Effector memory CD8-positive, alpha-beta T cell (primary cell): Measurements from ENCODE around the gene ZNF346.

Source experiments
- ATAC-seq: fragments of 150-1000 bp; cut with Tn5 transposase; replicated peaks from 2 replicates; pipeline ENCODE4 v1.10.0; 2021; ENCODE audit warnings: mild to moderate bottlenecking, moderate library complexity
- DNase-seq, 3 experiments: peaks; one replicate each; pipeline ENCODE4 v3.0.0; 2021
- H3K27ac Mint-ChIP-seq, 2 donors: one replicate each; pipeline ENCODE4 v1.8.0; 2022; ENCODE audit warnings: mild to moderate bottlenecking in 2 of 2, mixed read lengths in 2 of 2, moderate library complexity in 2 of 2
- H3K27me3 Mint-ChIP-seq, 2 donors: one replicate each; pipeline ENCODE4 v1.8.0; 2022; ENCODE audit warnings: mixed read lengths in 2 of 2
- H3K36me3 Mint-ChIP-seq: one replicate; pipeline ENCODE4 v1.8.0; 2022; ENCODE audit warnings: mild to moderate bottlenecking, moderate library complexity, mixed read lengths; ENCODE audit not compliant: insufficient read depth
- H3K4me1 Mint-ChIP-seq, 2 donors: one replicate each; pipeline ENCODE4 v1.8.0; 2022; ENCODE audit warnings: low read depth in 2 of 2, mixed read lengths in 2 of 2
- H3K4me3 Mint-ChIP-seq, 2 donors: one replicate each; pipeline ENCODE4 v1.8.0; 2022; ENCODE audit warnings: mild to moderate bottlenecking in 2 of 2, mixed read lengths in 2 of 2, moderate library complexity in 2 of 2
- H3K9me3 Mint-ChIP-seq, 2 donors: one replicate each; pipeline ENCODE4 v1.8.0; 2022; ENCODE audit warnings: mixed read lengths in 2 of 2

Gene ZNF346

DNA sequence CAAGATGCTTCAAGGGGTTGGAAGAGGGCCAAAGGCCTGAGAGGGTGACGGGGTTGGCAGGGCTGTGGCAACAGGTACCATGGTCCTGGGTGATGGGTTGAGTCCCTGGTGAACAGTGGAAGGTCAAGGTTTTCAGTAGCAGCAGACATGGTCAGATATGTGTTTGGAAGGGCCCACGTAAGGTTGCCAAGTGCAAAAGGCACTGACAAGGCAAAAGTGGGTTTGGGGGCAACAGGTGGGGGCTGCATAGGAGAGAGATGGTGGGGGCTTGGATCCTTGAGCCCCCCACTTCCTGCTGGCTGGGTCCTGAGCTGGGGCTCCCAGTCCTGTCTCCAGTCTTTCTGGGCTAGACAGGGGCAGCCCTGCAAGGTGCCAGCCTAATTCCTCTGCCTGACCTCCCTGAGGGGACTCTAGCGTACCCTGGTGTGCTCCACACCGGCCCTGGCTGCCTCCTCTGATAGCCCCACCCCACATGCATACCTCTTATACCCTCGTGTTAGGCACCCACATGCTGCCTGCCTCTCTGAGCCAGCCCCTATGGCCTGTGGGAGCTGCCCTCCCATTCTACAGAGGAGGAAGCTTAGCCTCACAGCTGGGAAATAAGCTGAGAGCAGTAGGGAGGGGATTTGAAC, 90.2 kb downstream of the ZNF346 start:
- no peak overlapping the region for H3K4me3 Mint-ChIP-seq

DNA sequence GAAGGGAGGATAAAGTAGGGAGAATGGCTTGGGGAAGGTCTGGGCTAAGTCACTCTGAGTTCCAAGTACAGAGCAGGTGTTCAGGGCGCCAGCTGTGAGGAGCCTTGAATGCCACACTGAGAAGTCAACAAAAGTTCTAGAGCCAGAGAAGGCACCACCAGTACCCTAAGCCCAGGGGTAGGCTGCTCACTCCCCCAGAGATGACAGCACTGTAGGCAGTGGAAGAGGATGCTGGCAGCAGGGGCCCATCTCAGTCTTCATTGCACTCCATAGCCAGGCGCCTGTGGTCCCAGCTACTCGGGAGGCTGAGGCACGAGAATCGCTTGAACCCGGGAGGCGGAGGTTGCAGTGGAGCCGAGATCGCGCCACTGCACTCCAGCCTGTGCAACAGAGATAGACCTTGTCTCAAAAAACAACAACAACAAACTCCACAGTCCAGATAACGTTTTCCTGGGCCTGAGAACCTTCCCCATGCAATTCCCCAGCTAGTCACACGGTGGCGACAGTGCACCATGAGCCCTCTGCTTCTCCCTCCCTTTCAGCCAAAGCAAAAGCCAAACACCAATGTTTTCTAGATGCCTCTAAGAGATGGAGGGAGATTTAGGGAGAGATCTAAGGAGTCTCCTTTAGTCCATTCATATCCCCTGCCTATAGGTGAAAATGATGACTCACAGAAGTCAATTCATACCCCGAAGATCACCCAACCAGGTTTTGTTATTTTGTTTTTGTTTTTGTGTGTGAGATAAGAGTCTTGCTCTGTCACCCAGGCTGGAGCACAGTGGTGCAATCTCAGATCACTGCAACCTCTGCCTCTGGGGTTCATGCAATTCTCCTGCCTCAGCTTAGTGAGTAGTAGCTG, 91.3 kb downstream of the ZNF346 start:
- Mint-ChIP-seq H3K4me1 (peaks cover 20 to 24% of the 10 kb centered on the region in 2 donors), H3K9me3 (no peaks in the 10 kb centered on the region), H3K36me3 (peaks cover 12% of the 10 kb centered on the region), H3K27ac (no peak overlapping the region), H3K4me3 (no peak overlapping the region), H3K27me3 (no peaks in the 10 kb centered on the region)
- peak; percentile 77 to 84 (median 79) for DNase-seq
- ATAC-seq = peak; percentile 63

More for the DNA sequence above, 90.2 kb downstream of the ZNF346 start:
- H3K27me3 Mint-ChIP-seq = no peaks in the 10 kb centered on the region
- H3K27ac Mint-ChIP-seq = no peak overlapping the region
- H3K9me3 Mint-ChIP-seq = no peaks in the 10 kb centered on the region
- H3K36me3 Mint-ChIP-seq = peaks cover 12% of the 10 kb centered on the region
- ATAC-seq (no peak), DNase-seq (no peak)
- peaks cover 20 to 24% of the 10 kb centered on the region in 2 donors for H3K4me1 Mint-ChIP-seq

DNA sequence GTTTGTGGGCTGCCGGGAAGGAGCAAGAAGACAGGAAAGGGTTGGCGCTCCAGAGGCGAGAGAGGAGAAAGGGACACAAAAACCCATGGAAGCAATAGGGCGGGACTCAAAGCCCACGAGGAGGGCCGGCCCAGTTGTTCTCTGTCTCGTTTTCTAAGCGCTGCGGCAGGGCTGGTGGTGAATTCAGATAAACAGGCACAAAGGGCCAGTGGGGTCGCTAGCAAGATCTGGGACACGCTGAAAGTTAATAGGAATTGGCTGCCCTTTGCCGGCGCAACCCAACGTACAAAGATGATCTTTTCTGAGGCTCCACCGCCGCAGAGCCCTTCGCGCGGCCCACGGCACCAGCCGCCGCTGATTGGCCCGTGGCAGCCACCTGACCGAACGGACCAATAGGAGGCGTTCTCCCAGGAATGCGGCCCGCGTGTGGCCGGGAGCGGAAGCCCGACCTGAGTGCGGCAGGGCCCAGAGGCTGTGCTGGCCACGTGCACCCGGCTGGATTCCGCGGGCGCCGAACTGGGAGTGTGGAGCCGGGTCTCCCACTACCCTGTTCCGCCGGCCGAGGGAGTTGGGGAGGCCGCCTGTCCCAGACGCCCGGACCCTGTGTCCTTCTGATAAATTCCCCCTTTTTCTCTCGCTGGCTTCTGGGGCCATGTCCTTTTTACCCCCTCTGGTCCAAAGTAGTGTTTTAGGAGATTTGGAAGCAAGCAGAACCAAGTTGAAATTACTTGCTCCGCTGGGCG, 94.3 kb downstream of the ZNF346 start:
- H3K4me3 Mint-ChIP-seq = peak overlapping the region; percentile 63 to 72
- peak overlapping the region; percentile 75 to 78 for H3K27ac Mint-ChIP-seq
- DNase-seq (peak; percentile 73 to 76 (median 75)), ATAC-seq (peak; percentile 95)
- peaks cover 8% of the 10 kb centered on the region for H3K36me3 Mint-ChIP-seq
- no peaks in the 10 kb centered on the region for H3K9me3 Mint-ChIP-seq
- H3K4me1 Mint-ChIP-seq = peaks cover 16 to 20% of the 10 kb centered on the region in 2 donors
- H3K27me3 Mint-ChIP-seq = no peaks in the 10 kb centered on the region

DNA sequence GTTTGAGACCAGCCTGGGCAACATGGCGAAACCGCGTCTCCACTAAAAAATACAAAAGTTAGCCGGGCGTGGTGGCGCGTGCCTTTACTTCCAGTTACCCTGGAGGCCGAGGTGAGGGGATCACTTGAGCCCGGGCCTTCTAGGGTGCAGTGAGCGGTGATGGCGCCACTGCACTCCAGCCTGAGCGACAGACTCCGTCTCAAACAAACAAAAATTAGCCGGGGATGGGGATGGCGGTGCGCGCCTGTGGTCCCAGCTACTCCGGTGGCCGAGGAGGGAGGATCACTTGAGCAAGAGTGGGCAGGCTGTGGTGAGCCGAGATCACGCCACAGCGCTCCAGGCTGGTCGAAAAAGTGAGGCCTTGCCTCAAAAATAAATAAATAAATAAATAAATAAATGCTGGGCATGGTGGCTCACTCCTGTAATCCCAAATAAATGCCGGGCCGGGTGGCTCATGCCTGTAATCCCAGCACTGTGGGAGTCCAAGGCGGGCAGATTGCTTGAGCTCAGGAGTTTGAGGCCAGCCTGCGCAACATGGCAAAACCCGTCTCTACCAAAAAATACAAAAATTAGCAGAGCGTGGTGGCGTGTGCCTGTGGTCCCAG, 95.0 kb downstream of the ZNF346 start:
- Mint-ChIP-seq H3K27ac (peak overlapping the region; percentile 75 to 78), H3K27me3 (no peaks in the 10 kb centered on the region), H3K4me3 (peak overlapping the region; percentile 63 to 72), H3K9me3 (no peaks in the 10 kb centered on the region), H3K4me1 (peaks cover 14 to 15% of the 10 kb centered on the region in 2 donors), H3K36me3 (peaks cover 5% of the 10 kb centered on the region)
- ATAC-seq (no peak), DNase-seq (no peak)

DNA sequence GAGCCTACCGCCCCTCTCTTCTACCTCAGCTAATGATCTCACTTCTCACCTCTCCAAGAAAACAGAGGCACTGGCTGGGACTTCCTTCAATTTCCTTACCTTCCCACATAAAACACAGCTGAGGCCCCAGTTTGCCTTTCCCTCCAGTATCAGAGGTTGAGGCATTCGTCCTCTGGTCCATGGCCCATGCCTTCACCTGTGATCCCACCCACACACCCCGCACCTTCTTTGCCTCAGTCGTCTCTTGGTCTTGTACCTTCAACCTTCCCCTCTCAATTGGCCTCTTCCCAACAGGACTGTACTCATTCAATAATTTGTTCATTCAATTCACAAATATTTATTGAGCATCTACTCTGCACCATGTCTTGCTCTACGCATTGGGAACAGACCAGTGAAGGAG, 100.1 kb downstream of the ZNF346 start:
- no peak for ATAC-seq
- no peak overlapping the region for H3K4me3 Mint-ChIP-seq
- no peak overlapping the region for H3K27ac Mint-ChIP-seq
- H3K4me1 Mint-ChIP-seq = peaks cover 0 to 3% of the 10 kb centered on the region in 2 donors
- no peaks in the 10 kb centered on the region for H3K9me3 Mint-ChIP-seq
- no peak for DNase-seq
- H3K27me3 Mint-ChIP-seq = no peaks in the 10 kb centered on the region
- peaks cover 2% of the 10 kb centered on the region for H3K36me3 Mint-ChIP-seq

DNA sequence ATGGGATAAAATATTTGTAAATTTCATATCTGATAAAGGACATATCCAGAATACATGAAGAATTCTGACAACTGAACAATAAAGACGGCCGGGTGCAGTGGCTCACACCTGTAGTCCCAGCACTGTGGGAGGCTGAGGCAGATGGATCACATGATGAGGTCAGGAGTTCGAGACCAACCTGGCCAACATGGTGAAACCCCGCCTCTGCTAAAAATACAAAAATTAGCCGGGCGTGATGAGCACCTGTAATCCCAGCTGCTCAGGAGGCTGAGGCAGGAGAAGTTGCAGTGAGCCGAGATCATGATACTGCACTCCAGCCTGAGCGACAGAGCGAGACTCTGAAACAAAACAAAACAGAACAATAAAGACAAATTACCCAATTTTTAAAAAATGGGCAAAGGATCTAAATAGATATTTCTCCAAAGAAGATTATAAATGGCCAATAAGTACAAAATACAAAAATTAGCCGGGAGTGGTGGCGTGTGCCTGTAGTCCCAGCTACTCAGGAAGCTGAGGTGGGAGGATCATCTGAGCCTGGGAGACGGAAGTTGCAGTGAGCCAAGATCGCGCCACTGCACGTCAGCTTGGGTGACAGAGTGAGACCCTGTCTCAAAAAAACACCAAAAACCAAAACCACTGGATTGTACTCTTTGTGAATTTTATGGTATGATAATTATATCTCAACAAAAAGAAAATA, 101.4 kb downstream of the ZNF346 start:
- H3K9me3 Mint-ChIP-seq = no peaks in the 10 kb centered on the region
- H3K36me3 Mint-ChIP-seq = peaks cover 2% of the 10 kb centered on the region
- H3K27ac Mint-ChIP-seq = peak overlapping the region in 1 of 2 donors; percentile 53
- no peaks in the 10 kb centered on the region for H3K27me3 Mint-ChIP-seq
- ATAC-seq (no peak), DNase-seq (no peak)
- no peak overlapping the region for H3K4me3 Mint-ChIP-seq
- H3K4me1 Mint-ChIP-seq = peaks cover 5 to 11% of the 10 kb centered on the region in 2 donors

DNA sequence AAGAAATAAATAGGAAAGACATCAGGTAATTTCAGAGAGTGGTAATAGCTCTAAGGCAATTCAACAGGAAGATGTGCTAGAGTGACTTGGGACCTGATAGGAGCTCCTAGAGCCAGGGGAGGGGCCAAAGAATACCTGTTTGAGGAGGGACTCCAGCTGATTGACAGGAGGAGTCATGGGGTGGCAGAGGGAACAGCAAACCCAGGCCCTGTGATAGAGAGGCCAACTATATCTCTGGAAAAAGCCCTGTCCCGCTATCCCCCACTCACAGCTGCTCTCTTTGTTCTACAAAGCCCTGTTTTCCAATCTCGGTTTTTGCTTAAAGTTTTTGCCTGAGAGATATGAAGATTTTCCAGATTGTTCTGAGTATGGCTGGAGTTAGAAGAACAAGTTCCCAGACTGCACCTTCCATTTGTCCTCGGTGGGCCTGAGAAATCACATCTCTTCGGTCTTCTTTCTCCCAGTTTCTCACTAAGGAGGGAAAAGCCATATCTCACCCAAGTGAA, 102.0 kb downstream of the ZNF346 start:
- Mint-ChIP-seq H3K4me1 (peaks cover 10 to 11% of the 10 kb centered on the region in 2 donors), H3K27ac (peak overlapping the region in 1 of 2 donors; percentile 53), H3K27me3 (no peaks in the 10 kb centered on the region), H3K36me3 (peaks cover 2% of the 10 kb centered on the region), H3K9me3 (no peaks in the 10 kb centered on the region), H3K4me3 (no peak overlapping the region)
- ATAC-seq (no peak), DNase-seq (no peak)

DNA sequence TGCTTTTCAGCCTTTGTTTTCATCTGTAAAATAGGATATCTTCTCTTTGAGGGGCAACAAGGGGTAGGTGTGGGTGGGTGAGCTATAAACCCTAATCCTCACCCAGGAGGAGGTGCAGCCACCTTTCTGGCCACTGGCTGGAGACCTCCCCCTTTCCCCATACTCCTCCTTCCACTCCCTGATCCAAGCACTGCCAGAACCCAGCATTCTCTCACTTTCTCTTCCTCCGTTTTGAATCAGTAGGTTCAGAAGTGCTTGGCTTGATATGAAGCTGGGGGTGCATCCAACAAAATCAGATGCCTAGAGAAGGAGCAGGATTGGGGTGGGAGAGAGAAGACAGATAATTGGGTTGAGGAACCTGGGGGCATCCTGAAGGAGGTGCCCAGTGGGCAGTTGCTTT, 104.3 kb downstream of the ZNF346 start:
- no peak for DNase-seq
- peaks cover 15 to 17% of the 10 kb centered on the region in 2 donors for H3K4me1 Mint-ChIP-seq
- peaks cover 9% of the 10 kb centered on the region for H3K36me3 Mint-ChIP-seq
- no peak overlapping the region for H3K4me3 Mint-ChIP-seq
- H3K27me3 Mint-ChIP-seq = no peaks in the 10 kb centered on the region
- no peaks in the 10 kb centered on the region for H3K9me3 Mint-ChIP-seq
- no peak overlapping the region for H3K27ac Mint-ChIP-seq
- no peak for ATAC-seq

DNA sequence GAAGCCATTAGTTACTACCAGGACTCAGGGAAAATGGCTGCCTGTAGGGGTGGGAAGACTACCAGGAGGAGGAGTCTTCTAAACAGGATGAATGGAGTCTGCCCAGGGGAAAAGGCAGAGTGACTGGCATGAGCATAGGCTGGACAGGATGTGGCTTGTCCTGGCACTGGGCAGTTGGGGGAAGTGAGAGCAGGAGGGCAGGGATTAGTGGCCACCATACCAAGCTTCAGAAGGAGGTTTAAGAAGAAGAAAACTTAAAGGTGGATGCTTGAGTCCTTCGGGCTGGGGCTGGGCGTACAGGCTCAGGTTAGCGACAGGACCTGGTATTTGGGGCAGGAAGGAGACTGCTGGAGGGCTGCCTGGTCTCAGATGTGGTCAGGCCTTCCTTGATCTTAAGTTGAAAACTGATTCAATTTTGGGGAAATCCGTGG, 106.1 kb downstream of the ZNF346 start:
- H3K36me3 Mint-ChIP-seq = peaks cover 12% of the 10 kb centered on the region
- DNase-seq = no peak
- ATAC-seq = no peak
- peak overlapping the region; percentile 4 to 10 for H3K27ac Mint-ChIP-seq
- no peaks in the 10 kb centered on the region for H3K9me3 Mint-ChIP-seq
- H3K27me3 Mint-ChIP-seq = no peaks in the 10 kb centered on the region
- H3K4me3 Mint-ChIP-seq = no peak overlapping the region
- peaks cover 15 to 17% of the 10 kb centered on the region in 2 donors for H3K4me1 Mint-ChIP-seq

DNA sequence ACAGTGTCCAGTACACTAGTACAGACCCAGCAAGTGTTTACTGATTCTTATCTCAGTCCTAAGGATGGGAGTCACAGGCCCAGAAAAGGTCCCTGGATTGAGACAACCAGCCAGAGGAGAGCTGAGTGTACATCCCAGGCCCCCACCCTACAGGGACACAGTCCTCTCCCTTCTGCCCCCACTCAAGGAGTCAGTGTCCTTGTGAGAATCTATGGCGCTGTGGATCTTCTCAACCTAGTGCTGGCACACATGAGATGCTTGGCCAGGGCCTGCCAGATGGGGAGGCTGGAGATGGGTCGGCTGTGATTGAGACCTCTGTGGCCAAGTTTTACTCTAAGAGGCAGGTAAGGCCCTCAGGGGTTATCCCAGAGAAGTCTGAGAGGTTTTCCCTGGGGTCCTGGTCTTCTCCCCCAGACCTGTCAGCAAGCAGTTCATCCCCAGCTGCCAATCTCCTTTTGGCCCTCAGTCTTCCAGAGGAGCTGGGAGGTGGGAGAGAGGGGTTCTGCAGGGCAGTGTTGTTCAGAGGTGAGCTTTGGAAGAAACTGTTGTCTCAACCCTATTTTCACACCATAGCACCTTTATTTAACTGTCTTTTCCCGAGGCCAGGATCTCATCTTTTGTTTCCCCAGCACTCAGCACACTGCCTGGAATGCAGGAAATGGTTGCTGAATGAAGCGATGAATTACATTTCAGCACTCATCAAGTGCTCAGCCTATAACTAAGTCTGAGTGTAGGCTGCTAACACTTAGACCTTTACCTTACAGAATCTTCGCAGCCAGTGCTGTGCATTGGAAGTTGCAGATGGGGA, 107.9 kb downstream of the ZNF346 start:
- H3K27ac Mint-ChIP-seq = peak overlapping the region in 1 of 2 donors; percentile 92
- no peaks in the 10 kb centered on the region for H3K27me3 Mint-ChIP-seq
- ATAC-seq (no peak), DNase-seq (no peak)
- H3K4me3 Mint-ChIP-seq = no peak overlapping the region
- H3K4me1 Mint-ChIP-seq = peaks cover 22 to 24% of the 10 kb centered on the region in 2 donors
- H3K9me3 Mint-ChIP-seq = no peaks in the 10 kb centered on the region
- peaks cover 29% of the 10 kb centered on the region for H3K36me3 Mint-ChIP-seq
